OCI-LY3 (cell line): ENCODE data around the gene SRSF6.

Experiments used
- EZH2phosphoT487 ChIP-seq: fragments of 200-600 bp; shearing (Covaris generic); IDR thresholded peaks from 2 replicates; pipeline ENCODE4 v1.6.1; 2018; ENCODE audit warnings: antibody characterized with exemption, mixed run types, low read depth
- TF ChIP-seq, protein P1 (sequence below): fragments of 200-600, 300-600 bp; sonication (generic); IDR thresholded peaks from 2 replicates; pipeline ENCODE4 v1.5.1; 2014; ENCODE audit warnings: antibody characterized with exemption, low read length, low read depth

GRCh38 chr20:43431134-43431519 is 26.6 kb upstream of the SRSF6 start:
- TF ChIP-seq, protein P1, sequence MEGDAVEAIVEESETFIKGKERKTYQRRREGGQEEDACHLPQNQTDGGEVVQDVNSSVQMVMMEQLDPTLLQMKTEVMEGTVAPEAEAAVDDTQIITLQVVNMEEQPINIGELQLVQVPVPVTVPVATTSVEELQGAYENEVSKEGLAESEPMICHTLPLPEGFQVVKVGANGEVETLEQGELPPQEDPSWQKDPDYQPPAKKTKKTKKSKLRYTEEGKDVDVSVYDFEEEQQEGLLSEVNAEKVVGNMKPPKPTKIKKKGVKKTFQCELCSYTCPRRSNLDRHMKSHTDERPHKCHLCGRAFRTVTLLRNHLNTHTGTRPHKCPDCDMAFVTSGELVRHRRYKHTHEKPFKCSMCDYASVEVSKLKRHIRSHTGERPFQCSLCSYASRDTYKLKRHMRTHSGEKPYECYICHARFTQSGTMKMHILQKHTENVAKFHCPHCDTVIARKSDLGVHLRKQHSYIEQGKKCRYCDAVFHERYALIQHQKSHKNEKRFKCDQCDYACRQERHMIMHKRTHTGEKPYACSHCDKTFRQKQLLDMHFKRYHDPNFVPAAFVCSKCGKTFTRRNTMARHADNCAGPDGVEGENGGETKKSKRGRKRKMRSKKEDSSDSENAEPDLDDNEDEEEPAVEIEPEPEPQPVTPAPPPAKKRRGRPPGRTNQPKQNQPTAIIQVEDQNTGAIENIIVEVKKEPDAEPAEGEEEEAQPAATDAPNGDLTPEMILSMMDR, result no peak
- TF ChIP-seq EZH2phosphoT487, result no peak
